Dermis blood vessel endothelial cell (primary cell): Measurements from ENCODE around the gene ITGAD. TPM values are rescaled to one million over a fixed set of nuclear protein-coding genes. Genes with fewer than 3 reads are reported as not detected.

Source experiments
- DNase-seq: peaks from one replicate; pipeline ENCODE4 v3.0.0; 2010
- total RNA-seq: library from RNA; depleted of rRNA; stranded (reverse); fragments of >200 nt; gene quantifications from 2 replicates; pipeline ENCODE4 v1.2.3, GENCODE V29; 2014

ITGAD gene
- not detected in 2 replicates for total RNA-seq

- no peak for DNase-seq
Measured at GRCh38 chr16:31393056-31393455, at the start of gene ITGAD. Gene ITGAD (plus strand): TSS chr16:31393335. CDS start chr16:31393361, 26 bp downstream.

GRCh38 chr16:31344712-31345111 lies 48.4 kb upstream of the ITGAD start:
- DNase-seq, result no peak

- DNase-seq, result no peak
Measured at GRCh38 chr16:31347445-31347844, 45.7 kb upstream of the ITGAD start.

GRCh38 chr16:31348579-31348978 lies 44.6 kb upstream of the ITGAD start:
- DNase-seq, result no peak

GRCh38 chr16:31350275-31351005 lies 42.7 kb upstream of the ITGAD start:
- DNase-seq, result no peak

GRCh38 chr16:31351246-31351941 lies 41.7 kb upstream of the ITGAD start:
- DNase-seq, result no peak

- DNase-seq, result no peak
Measured at GRCh38 chr16:31351942-31352325, 41.2 kb upstream of the ITGAD start.

GRCh38 chr16:31352376-31353115 lies 40.6 kb upstream of the ITGAD start:
- DNase-seq, result no peak

- peak; percentile 61 for DNase-seq
Measured at GRCh38 chr16:31354394-31355291, 38.5 kb upstream of the ITGAD start, which contains the start of gene ITGAX. Gene ITGAX (plus strand): TSS chr16:31355176. CDS start chr16:31355255, 79 bp downstream.

GRCh38 chr16:31355431-31356100 lies 37.6 kb upstream of the ITGAD start:
- DNase-seq, result no peak

- no peak for DNase-seq
Measured at GRCh38 chr16:31356566-31357323, 36.4 kb upstream of the ITGAD start.

- DNase-seq, result no peak
Measured at GRCh38 chr16:31357324-31358109, 35.6 kb upstream of the ITGAD start.

- no peak for DNase-seq
Measured at GRCh38 chr16:31360251-31360650, 32.9 kb upstream of the ITGAD start.

GRCh38 chr16:31361201-31362110 lies 31.7 kb upstream of the ITGAD start:
- no peak for DNase-seq

- no peak for DNase-seq
Measured at GRCh38 chr16:31362476-31363405, 30.4 kb upstream of the ITGAD start.

GRCh38 chr16:31363721-31364120 lies 29.4 kb upstream of the ITGAD start:
- no peak for DNase-seq

GRCh38 chr16:31364421-31364820 lies 28.7 kb upstream of the ITGAD start:
- DNase-seq, result no peak
